GM19351 (cell line): Measurements from ENCODE around the gene PACSIN2.

Source experiments
- ATAC-seq: cut with Tn5 transposase; IDR thresholded peaks from one replicate; pipeline ENCODE4 v1.9.1; 2021; ENCODE audit warnings: mild to moderate bottlenecking, moderate library complexity; ENCODE audit not compliant: unreplicated experiment

The PACSIN2 gene

DNA sequence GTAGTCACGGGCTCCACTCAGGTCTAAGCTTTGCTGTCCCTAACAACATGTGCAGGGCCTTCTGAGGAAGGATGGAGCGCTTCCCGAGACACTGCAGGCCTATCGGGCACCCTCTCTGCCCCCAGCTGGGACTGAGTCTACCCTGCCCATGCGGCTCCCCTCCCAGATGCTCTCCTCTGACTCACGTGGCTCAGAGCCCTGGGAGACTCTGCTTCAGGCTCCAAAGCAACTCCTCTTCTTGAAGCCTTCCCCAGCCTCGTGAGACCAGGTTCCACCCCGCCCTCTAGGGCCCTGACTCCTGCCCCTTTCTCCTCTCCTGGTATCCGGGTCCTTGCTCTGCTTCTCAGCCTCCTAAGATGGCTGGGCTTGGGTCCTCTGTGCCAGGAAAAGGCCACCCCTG, 129.5 kb downstream of the PACSIN2 start:
- ATAC-seq, result no peak

GRCh38 chr22:42884616-42885375, 130.2 kb downstream of the PACSIN2 start:
- no peak for ATAC-seq

DNA sequence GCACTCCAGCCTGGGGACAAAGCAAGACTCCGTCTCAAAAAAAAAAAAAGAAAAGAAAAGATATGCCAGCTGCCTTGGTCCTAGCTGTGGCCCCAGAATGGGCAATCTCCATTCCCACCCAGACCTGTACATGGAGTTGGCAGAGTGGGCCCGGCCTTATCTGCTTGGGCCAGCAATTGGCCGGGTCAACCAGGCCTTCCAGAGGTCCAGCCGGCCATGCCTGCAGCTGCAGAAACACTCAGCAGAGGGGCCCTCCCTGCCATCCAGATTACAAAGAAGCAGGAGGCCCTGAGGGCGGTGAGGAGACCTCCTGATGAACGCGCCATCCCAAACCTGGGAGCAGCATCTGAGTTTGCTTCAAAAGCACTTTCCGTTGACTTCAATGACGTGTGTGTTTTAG, 131.0 kb downstream of the PACSIN2 start:
- ATAC-seq, result no peak

DNA sequence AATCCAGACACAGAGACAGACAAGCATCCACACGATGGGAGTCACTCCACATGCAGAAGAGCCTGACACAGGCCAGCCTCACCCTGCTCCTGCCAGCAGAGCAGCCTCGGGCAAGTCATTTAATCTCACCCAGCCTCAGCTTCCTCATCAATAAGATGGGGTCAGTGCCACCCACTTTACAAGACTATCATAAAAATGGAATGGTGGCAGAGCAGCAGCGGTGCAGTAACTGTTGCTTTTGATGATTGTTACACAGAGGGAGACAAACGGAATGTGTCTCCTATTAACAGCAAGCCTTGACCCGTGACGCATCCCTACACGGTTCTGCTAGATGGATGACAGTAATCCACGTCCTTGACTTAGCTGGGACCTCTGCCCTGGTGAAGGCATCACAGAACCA, 131.8 kb downstream of the PACSIN2 start:
- ATAC-seq, result no peak

DNA sequence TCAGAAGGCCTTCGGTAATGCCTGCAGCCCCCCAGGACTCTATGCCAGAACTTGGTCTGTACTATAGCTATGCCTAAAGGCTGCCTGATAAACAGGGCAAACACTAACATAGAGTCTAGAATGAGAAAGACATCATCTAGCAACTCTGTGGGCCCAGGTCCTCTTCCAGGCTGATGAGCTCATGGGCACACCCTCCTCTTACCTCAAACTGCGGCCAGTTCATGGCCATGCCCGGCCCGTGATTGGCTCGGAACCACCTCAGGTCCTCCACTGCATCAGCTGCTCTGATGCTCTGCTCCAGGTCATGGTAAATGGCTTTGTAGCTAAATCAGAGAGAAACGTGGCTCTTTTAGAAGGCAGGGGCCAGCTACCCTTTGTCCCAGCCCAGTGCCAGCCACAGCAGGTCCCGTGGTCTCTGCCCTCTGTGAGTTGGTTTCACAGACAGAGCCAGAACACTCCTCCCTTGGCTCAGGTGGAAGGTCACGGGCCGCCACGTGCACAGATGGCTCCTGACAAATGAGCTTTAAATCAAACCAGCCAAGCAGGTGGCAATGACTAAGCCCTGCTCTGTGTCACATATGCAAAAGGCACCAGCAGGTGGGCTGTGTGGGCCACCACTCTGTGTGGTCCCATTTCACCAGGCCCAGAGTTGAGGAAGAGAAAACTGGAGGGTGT, 132.8 kb downstream of the PACSIN2 start:
- ATAC-seq, result no peak

- ATAC-seq, result no peak
Observed at GRCh38 chr22:42881298-42881697, 133.7 kb downstream of the PACSIN2 start.

DNA sequence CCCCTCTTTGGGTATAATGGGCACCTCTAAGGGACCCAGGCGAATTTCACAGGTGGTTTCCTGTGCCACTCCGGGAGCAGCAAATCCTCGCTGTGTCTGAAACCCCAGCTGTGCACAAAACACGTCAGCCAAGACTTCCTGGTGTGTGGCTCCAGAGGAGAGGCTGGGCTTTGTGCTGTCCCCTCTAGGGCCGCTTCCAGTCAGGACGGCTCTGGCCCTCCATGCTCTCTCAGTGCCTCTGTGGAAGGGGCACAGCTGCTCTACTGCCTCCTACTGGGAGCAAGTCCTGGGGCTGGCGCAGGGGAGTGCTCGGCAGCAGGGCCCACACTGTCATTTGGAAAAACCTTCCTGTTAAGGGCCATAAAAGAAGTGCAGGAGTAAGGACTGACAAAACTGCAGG, 134.1 kb downstream of the PACSIN2 start:
- ATAC-seq, result no peak

DNA sequence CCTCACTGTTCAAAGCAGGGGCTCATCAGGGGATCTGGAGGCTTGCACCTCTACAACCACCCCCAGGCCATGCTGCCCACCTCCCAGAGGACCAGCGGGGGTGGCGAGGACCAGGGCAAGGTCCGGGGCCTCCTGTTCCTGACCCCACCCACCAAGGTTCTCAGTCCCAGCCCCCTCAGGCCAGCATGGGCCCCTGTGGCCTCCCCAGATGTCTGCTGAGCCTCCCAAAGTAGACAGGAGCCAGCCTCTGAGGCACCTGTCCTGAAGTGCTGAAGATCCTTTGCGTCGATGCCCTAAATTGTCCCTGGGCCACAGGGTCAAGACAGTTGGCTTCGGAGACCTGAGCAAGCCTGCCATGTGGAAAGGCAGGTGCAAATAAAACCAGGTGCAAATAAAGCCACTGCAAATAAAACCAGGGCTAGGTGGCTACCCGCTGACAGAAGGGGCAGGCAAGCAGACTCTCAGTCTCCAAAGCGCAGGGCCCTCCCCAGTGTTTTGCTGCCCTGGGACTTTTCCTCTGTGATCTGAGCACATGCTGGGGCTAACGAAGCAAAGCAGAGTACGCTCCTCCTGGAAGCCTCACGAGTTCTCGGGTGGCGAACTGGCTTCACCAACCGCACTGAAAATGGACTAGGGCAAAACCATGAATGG, 135.5 kb downstream of the PACSIN2 start:
- ATAC-seq, result no peak

GRCh38 chr22:42878561-42879305, 136.2 kb downstream of the PACSIN2 start:
- no peak for ATAC-seq

GRCh38 chr22:42877597-42878340, 137.2 kb downstream of the PACSIN2 start:
- ATAC-seq, result no peak

- no peak for ATAC-seq
Observed at GRCh38 chr22:42877158-42877557, 137.8 kb downstream of the PACSIN2 start.

DNA sequence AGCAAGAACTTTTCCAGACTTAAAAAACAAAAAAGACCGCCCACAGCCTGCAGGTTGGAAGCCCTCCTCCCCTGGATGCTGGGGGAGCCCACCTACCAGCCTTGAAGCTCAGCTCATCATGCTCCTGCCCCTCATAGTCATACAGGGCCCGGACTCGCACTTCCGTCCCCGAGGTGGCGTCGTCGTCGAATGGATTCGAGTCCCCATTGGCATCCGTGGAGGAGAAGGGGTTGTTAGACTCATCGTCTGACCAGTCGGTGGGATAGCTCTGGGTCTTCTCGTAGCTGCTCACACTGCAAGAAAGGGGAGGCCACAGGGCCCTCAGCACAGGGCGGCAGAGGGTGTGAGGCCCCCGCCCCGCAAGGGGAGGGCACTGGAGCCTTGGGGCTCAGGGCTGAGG, 138.9 kb downstream of the PACSIN2 start:
- no peak for ATAC-seq

DNA sequence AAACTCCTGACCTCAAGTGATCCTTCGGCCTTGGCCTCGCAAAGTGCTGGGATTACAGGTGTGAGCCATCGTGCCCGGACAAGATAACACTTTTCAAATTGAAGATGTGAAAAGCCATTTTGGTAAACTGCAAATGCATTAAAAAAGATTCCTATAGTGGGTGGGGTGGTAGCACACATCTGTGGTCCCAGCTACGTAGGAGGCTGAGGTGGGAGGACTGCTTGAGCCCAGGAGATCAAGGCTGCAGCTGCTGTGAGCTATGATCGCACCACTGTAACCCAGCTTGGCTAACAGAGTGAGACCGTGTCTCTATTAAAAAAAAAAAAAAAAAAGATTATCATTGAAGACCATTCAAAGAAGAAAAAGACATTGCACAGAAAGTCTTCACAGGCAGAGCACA, 140.9 kb downstream of the PACSIN2 start:
- ATAC-seq, result no peak

- no peak for ATAC-seq
Observed at GRCh38 chr22:42873356-42873755, 141.6 kb downstream of the PACSIN2 start.

GRCh38 chr22:42872821-42873220, 142.1 kb downstream of the PACSIN2 start:
- ATAC-seq, result no peak

DNA sequence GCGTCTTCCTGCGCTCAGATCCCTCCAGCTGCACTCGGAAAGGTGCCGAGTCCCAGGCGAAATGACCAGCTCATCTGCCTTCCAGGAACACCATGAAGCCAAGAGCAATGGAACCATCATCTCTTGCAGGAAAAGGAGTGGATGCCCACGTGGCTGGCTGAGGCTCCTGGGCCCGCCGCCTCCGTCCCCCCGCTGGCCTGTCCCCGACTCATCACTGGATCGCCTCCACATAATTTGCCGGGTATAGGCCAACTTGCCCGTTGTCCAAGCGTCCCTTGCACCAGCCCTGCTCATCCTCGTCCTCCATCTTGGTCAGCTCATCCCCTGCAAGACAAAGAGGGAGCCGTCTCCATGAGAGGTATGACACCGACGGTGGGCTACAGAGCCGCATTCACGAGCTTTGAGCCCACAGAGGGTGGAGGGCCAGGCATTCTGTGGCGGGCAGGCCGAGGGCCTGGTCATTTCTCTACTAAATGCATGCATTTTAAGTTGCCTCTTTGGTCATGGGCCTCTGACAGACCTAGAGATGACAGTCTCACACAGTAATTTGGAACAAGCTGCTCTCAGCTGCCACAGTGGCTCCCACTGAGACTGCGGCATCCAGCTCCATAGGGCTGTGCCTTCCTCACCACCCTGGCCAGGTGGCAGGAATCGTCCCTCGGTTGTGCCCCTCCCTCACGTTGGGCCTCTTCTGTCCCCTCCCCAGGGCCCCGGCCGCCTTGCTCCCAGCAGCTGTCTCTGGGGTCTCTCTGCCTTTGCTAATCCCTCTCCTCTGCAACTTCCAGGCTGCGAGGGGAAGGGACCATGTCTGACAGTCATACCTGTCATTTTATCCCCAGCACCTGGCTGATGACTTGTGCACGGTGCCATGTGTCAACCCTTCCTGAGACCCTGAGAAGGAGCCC, 143.6 kb downstream of the PACSIN2 start:
- ATAC-seq, result no peak

DNA sequence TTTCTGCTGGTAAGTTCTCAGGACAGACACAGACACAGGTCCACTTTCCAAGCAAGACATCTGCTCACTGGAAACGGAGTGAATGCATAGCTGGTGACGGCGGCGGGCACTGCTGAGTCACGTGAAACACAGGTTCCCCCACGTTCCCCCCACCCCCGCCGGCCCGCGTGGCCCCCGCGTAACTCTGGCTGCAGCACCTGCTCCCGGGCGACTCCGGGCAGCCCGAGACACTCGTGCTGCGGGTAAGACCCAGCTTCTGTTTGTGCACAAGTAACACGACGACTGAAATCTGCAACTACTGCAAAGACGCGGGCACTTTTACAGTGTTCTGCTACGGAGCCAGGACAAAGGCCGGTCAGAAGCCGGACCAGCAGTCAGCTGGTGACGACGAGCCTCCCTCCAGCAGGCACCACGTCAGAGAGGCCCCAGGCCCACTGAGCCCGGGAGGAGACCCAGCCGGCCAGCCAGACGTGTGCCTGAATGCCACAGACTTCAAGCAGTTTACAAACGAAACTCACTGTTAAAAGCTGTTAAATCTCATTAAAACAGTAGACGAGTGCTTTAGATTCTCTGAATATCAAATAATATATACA, 145.0 kb downstream of the PACSIN2 start:
- no peak for ATAC-seq

DNA sequence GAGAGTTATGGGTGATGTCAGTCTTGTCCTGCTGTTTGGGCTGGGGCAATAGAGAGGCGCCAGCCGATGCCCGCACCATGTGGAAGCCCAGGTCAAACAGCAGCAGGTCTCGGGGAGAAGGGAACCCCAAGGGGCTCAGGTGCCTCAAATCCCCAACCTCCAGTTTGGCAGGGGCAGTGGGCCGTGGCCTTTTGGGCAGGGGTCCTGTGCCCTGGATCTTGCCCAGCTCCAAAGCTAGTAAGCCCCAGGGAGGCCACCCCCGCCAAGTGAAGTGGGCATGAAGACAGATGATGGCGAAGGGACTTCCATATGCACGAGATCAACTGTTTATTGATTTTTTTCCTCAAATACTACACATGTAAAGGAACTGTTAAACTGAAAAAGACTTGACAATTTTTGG, 145.5 kb downstream of the PACSIN2 start:
- ATAC-seq, result no peak

DNA sequence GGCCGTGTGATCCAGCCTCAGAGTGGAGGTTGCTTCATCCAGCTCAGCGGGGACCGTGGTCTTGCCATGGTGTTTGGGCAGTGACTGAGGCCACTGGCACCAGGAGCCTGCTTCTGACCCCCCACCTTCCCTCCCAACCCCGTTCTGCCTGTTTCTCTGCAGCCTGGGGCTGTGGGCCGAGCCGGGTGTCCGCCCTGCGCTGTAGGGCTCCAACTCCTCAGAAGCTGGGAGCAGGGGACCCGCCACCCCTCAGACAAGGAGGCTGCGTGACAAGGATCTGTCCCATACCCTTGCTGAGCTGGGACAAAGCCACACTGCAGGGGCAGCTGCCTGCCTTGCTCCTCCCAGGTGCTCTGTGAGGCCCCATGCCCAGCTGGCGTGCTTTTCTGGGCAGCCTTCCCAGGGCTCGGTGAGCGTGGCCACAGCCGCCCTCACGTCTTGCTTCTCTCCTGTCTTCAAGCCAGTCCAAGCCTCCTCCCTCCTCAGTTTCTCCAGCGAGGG, 146.1 kb downstream of the PACSIN2 start:
- ATAC-seq, result no peak
